Measurements from ENCODE around the gene EDN1.

- TF ChIP-seq FOXM1 (CRISPR knock-in tag; IDR thresholded peaks at IDR 0.05) (no peak), ZNF512B (CRISPR knock-in tag; IDR thresholded peaks at IDR 0.05; ENCODE audit: borderline replicate concordance) (no peak), ZNF569 (CRISPR knock-in tag; IDR thresholded peaks at IDR 0.05; ENCODE audit: borderline replicate concordance) (no peak), POLR2A (IDR thresholded peaks at IDR 0.05; ENCODE audit: insufficient read depth in 1 of 2, low read depth in 2 of 2, low read length in 2 of 2) (no peak)
These were observed 28.6 kb downstream of the EDN1 start for GRCh38 chr6:12318749-12319148.
